Fibroblast of lung (primary cell): ENCODE results near the gene NOS1AP.

Experiments used
- EZH2 ChIP-seq: IDR thresholded peaks from 2 replicates; pipeline ENCODE4 v1.5.1; 2012; ENCODE audit warnings: low read length, control low read depth, mild to moderate bottlenecking; ENCODE audit errors: missing control alignments
- TF ChIP-seq, protein P1 (sequence below), 2 donors: IDR thresholded peaks in 1 of 2; conservative IDR thresholded peaks in 1 of 2; 1 replicate in 1 of 2; 2 replicates in 1 of 2; pipeline ENCODE4 v1.5.1; 2011 to 2012; ENCODE audit warnings: low read length in 2 of 2, control low read depth in 1 of 2, inconsistent platforms in 1 of 2, low read depth in 1 of 2, mild to moderate bottlenecking in 1 of 2

- TF ChIP-seq, protein P1, sequence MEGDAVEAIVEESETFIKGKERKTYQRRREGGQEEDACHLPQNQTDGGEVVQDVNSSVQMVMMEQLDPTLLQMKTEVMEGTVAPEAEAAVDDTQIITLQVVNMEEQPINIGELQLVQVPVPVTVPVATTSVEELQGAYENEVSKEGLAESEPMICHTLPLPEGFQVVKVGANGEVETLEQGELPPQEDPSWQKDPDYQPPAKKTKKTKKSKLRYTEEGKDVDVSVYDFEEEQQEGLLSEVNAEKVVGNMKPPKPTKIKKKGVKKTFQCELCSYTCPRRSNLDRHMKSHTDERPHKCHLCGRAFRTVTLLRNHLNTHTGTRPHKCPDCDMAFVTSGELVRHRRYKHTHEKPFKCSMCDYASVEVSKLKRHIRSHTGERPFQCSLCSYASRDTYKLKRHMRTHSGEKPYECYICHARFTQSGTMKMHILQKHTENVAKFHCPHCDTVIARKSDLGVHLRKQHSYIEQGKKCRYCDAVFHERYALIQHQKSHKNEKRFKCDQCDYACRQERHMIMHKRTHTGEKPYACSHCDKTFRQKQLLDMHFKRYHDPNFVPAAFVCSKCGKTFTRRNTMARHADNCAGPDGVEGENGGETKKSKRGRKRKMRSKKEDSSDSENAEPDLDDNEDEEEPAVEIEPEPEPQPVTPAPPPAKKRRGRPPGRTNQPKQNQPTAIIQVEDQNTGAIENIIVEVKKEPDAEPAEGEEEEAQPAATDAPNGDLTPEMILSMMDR (conservative IDR thresholded peaks at IDR 0.05 in 1 of 2, IDR thresholded peaks at IDR 0.05 in 1 of 2; ENCODE audit: low read depth in 1 of 2, low read length in 2 of 2), result no peak
- no peak for TF ChIP-seq EZH2
These were observed 49.3 kb upstream of the NOS1AP start for GRCh38 chr1:162020150-162020549.
